DND-41 (cell line): ENCODE data around the gene NKAIN2.

ENCODE experiments used
- ATAC-seq: fragments of 200-7000 bp; cut with Tn5 transposase; 3 replicates; pipeline ENCODE4 v1.9.1; 2021; ENCODE audit warnings: low read depth; ENCODE audit not compliant: insufficient read depth
- DNase-seq: peaks from one replicate; pipeline ENCODE4 v3.0.0-alpha.2; 2020
- H2AFZ ChIP-seq: 2 replicates; pipeline ENCODE4 v1.6.0; 2012; ENCODE audit warnings: low read depth, low read length
- H3K27ac ChIP-seq: 2 replicates; pipeline ENCODE4 v1.5.1; 2012; ENCODE audit warnings: low read length, inconsistent platforms
- H3K27me3 ChIP-seq: fragments of 200-600 bp; sonication (generic); 2 replicates; pipeline ENCODE4 v1.6.0; 2012; ENCODE audit warnings: low read length, mild to moderate bottlenecking, inconsistent platforms; ENCODE audit not compliant: insufficient read depth, poor library complexity
- H3K36me3 ChIP-seq: 2 replicates; pipeline ENCODE4 v1.5.1; 2012; ENCODE audit warnings: low read length, inconsistent platforms; ENCODE audit not compliant: insufficient read depth
- H3K4me1 ChIP-seq: 2 replicates; pipeline ENCODE4 v1.5.1; 2012; ENCODE audit warnings: mild to moderate bottlenecking, low read length; ENCODE audit not compliant: insufficient read depth
- H3K4me2 ChIP-seq: 2 replicates; pipeline ENCODE4 v1.6.0; 2012; ENCODE audit warnings: mild to moderate bottlenecking, moderate library complexity, low read length, inconsistent platforms; ENCODE audit not compliant: insufficient read depth
- H3K4me3 ChIP-seq, 2 experiments: fragments of 200-600 bp in 1 of 2; shearing (Covaris generic) in 1 of 2; 2 replicates each; pipeline ENCODE4 v1.5.1; 2012 to 2016; ENCODE audit warnings: inconsistent platforms in 2 of 2, low read length in 2 of 2, mild to moderate bottlenecking in 2 of 2, low read depth in 1 of 2, moderate library complexity in 1 of 2
- H3K79me2 ChIP-seq: 2 replicates; pipeline ENCODE4 v1.6.0; 2012; ENCODE audit warnings: low read length, inconsistent platforms; ENCODE audit not compliant: insufficient read depth
- H3K9ac ChIP-seq: 2 replicates; pipeline ENCODE4 v1.6.0; 2012; ENCODE audit warnings: low read depth, mild to moderate bottlenecking, inconsistent platforms, low read length, moderate library complexity
- H3K9me3 ChIP-seq: 2 replicates; pipeline ENCODE4 v1.5.1; 2012; ENCODE audit warnings: low read length, moderate library complexity, mild to moderate bottlenecking, inconsistent platforms; ENCODE audit not compliant: insufficient read depth, severe bottlenecking
- H4K20me1 ChIP-seq: 2 replicates; pipeline ENCODE4 v1.6.0; 2012; ENCODE audit warnings: low read length; ENCODE audit not compliant: insufficient read depth
- EZH2 ChIP-seq: IDR thresholded peaks from 3 replicates; pipeline ENCODE4 v1.6.1; 2012; ENCODE audit warnings: borderline replicate concordance, low read depth, mild to moderate bottlenecking, moderate library complexity, low read length, inconsistent platforms; ENCODE audit not compliant: severe bottlenecking
- TF ChIP-seq, protein P1 (sequence below): IDR thresholded peaks from 2 replicates; pipeline ENCODE4 v1.5.1; 2012; ENCODE audit warnings: borderline replicate concordance, low read length, moderate library complexity, mild to moderate bottlenecking; ENCODE audit not compliant: poor library complexity, severe bottlenecking; ENCODE audit errors: extremely low read depth

Gene NKAIN2

DNA sequence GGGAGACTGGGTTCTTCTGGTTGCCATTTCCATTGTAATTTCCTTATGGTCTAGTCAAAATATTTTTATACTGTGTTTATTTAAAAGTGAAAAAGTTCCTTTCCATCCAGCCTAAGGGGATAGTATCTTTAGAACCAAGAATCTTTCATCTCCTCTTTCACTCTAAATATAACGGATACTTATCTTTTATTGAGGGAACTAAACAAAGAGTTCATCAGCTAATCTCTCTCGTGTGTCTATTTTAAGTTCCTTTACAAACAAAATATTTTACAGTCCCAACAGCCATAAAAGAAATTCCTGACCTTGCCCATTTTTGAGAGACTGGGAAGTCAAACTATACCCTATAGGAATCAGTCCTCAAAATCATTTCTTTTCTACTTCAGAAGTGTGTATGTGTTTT, 232.7 kb downstream of the NKAIN2 start:
- H3K4me1 ChIP-seq, result no peaks in the 10 kb centered on the region
- ATAC-seq (no peak), DNase-seq (no peak)
- H3K9me3 ChIP-seq, result no peaks in the 10 kb centered on the region
- H3K4me2 ChIP-seq, result no peak overlapping the region
- H3K27me3 ChIP-seq, result no peaks in the 10 kb centered on the region
- no peak overlapping the region for H3K9ac ChIP-seq
- no peaks in the 10 kb centered on the region for H3K79me2 ChIP-seq
- no peak overlapping the region for H2AFZ ChIP-seq
- no peaks in the 10 kb centered on the region for H3K36me3 ChIP-seq
- TF ChIP-seq, protein P1, sequence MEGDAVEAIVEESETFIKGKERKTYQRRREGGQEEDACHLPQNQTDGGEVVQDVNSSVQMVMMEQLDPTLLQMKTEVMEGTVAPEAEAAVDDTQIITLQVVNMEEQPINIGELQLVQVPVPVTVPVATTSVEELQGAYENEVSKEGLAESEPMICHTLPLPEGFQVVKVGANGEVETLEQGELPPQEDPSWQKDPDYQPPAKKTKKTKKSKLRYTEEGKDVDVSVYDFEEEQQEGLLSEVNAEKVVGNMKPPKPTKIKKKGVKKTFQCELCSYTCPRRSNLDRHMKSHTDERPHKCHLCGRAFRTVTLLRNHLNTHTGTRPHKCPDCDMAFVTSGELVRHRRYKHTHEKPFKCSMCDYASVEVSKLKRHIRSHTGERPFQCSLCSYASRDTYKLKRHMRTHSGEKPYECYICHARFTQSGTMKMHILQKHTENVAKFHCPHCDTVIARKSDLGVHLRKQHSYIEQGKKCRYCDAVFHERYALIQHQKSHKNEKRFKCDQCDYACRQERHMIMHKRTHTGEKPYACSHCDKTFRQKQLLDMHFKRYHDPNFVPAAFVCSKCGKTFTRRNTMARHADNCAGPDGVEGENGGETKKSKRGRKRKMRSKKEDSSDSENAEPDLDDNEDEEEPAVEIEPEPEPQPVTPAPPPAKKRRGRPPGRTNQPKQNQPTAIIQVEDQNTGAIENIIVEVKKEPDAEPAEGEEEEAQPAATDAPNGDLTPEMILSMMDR, result no peak
- TF ChIP-seq EZH2, result no peak
- H4K20me1 ChIP-seq, result no peaks in the 10 kb centered on the region
- no peak overlapping the region for H3K27ac ChIP-seq
- H3K4me3 ChIP-seq, result no peak overlapping the region

DNA sequence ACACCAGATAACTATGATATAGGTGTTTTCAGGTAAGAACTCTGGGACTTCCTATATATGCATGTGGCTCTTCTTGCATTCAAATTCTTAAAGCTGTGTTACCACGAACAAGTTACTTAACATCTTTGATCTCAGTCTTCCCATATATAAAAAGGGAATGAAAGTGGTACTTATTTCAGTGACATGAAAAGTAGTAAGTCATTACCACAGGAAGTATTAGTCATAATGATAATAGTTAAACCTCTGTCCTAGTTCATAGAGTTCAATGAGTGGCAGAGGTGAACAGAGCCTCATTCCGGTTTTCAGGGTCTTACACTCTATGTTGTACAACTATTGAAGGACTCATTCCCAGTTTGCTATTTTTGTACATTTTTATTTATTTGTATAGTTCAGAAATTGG, 237.0 kb downstream of the NKAIN2 start:
- Histone ChIP-seq H3K27me3 (no peaks in the 10 kb centered on the region), H2AFZ (no peak overlapping the region), H3K27ac (no peak overlapping the region), H3K9ac (no peak overlapping the region), H4K20me1 (no peaks in the 10 kb centered on the region), H3K4me1 (no peaks in the 10 kb centered on the region), H3K4me2 (no peak overlapping the region), H3K79me2 (no peaks in the 10 kb centered on the region), H3K9me3 (no peaks in the 10 kb centered on the region), H3K4me3 (no peak overlapping the region), H3K36me3 (no peaks in the 10 kb centered on the region)
- TF ChIP-seq, protein P1, result no peak
- no peak for TF ChIP-seq EZH2
- no peak for ATAC-seq
- no peak for DNase-seq

DNA sequence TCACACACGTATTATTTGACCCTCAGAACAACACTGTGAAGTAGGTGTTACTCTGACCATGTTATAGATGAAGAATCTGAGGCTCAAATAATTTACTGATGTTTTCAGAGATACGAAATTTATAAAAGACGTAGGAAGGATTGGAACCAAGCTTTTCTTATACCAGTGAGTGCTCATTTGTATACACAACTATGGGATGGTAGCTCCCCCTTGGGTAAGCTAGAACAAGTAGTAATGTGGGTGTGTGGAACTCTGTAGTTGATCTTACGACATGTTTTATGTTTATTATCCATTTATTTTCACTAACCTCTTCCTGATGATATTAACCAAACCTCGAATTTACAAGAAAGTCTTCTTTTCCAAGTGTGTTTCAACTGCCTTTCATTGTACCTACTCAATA, 248.5 kb downstream of the NKAIN2 start:
- H3K4me1 ChIP-seq, result no peaks in the 10 kb centered on the region
- no peak overlapping the region for H3K27ac ChIP-seq
- no peaks in the 10 kb centered on the region for H3K36me3 ChIP-seq
- no peak overlapping the region for H2AFZ ChIP-seq
- no peak overlapping the region for H3K9ac ChIP-seq
- no peaks in the 10 kb centered on the region for H3K79me2 ChIP-seq
- TF ChIP-seq EZH2, result no peak
- no peaks in the 10 kb centered on the region for H4K20me1 ChIP-seq
- ATAC-seq, result no peak
- H3K4me2 ChIP-seq, result no peak overlapping the region
- H3K9me3 ChIP-seq, result no peaks in the 10 kb centered on the region
- no peak overlapping the region for H3K4me3 ChIP-seq
- no peak for DNase-seq
- no peaks in the 10 kb centered on the region for H3K27me3 ChIP-seq

DNA sequence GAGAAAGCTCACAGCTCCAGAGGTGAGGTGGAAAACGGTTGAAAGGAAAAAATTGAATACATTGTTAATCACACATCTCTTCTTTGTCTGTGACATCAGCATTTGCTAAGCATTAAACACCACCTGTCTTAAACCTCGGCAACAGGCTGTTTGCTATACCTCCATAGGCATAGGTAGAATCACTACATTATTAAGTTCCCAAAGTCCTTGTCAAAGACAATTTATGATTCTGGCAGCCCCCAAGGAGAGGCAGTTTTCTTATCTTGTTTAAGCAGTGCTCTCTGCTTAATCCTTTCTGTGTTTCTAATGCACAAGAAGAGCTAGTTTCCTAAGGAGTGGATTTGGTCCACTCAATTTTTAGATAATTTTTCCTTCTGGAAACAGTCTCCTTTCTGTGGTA, 249.7 kb downstream of the NKAIN2 start:
- no peaks in the 10 kb centered on the region for H3K79me2 ChIP-seq
- no peak overlapping the region for H3K4me2 ChIP-seq
- no peaks in the 10 kb centered on the region for H3K9me3 ChIP-seq
- no peaks in the 10 kb centered on the region for H4K20me1 ChIP-seq
- H3K4me3 ChIP-seq, result no peak overlapping the region
- no peak overlapping the region for H3K9ac ChIP-seq
- H3K27ac ChIP-seq, result no peak overlapping the region
- H3K27me3 ChIP-seq, result no peaks in the 10 kb centered on the region
- ATAC-seq, result no peak
- no peak for DNase-seq
- TF ChIP-seq, protein P1, result no peak
- no peak for TF ChIP-seq EZH2
- no peak overlapping the region for H2AFZ ChIP-seq
- H3K4me1 ChIP-seq, result no peaks in the 10 kb centered on the region
- H3K36me3 ChIP-seq, result no peaks in the 10 kb centered on the region
